ENCODE measurements around the gene PLEKHG4B. TPM values are rescaled to one million over a fixed set of nuclear protein-coding genes. Genes with fewer than 3 reads are reported as not detected.
A peak's percentile ranks its signal among the peaks of the same experiment; 100 is the strongest.

PLEKHG4B gene
- total RNA-seq, 1 donor from 2014 or later = 6.8 TPM

DNA sequence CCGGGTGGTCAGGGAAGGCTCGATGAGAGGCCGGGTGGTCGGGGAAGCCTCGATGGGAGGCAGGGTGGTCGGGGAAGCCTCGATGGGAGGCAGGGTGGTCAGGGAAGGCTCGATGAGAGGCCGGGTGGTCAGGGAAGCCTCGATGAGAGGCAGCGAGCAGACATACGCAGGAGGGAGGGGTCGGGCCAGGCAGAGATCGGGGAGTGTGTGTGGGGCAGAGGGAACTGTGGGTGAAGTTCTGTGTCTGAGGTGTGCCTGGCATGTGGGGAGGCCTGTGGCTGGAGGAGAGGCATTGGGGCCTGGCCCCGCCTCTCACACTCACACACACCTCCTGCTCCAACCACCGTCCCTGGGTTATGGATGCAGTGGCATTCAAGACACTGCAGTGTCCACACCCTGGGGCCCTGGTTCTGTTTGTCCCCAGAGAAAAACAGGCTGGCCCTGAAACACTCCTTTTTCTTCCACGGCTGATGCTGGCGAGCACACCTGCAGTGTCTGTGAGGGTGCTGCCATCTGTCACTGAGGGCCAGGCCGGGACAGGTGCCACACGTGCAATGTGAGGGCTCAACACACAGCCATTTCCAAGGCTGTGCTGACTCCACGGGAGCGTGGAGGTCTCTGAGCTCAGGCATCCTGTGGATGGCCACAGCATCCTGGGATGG is 6.5 kb upstream of the PLEKHG4B start:
- Mint-ChIP-seq H3K9me3 (ENCODE audit: unreplicated experiment) (no peaks in the 10 kb centered on the region), H3K4me1 (ENCODE audit: unreplicated experiment) (peaks cover 8% of the 10 kb centered on the region), H3K36me3 (ENCODE audit: low read depth, unreplicated experiment) (peaks cover 9% of the 10 kb centered on the region), H3K4me3 (ENCODE audit: unreplicated experiment) (peak overlapping the region; percentile 67), H3K27ac (ENCODE audit: unreplicated experiment) (no peak overlapping the region), H3K27me3 (ENCODE audit: unreplicated experiment) (peaks cover 4% of the 10 kb centered on the region)
- no peak for DNase-seq (ENCODE audit: low spot score)
- TF ChIP-seq, protein P1, sequence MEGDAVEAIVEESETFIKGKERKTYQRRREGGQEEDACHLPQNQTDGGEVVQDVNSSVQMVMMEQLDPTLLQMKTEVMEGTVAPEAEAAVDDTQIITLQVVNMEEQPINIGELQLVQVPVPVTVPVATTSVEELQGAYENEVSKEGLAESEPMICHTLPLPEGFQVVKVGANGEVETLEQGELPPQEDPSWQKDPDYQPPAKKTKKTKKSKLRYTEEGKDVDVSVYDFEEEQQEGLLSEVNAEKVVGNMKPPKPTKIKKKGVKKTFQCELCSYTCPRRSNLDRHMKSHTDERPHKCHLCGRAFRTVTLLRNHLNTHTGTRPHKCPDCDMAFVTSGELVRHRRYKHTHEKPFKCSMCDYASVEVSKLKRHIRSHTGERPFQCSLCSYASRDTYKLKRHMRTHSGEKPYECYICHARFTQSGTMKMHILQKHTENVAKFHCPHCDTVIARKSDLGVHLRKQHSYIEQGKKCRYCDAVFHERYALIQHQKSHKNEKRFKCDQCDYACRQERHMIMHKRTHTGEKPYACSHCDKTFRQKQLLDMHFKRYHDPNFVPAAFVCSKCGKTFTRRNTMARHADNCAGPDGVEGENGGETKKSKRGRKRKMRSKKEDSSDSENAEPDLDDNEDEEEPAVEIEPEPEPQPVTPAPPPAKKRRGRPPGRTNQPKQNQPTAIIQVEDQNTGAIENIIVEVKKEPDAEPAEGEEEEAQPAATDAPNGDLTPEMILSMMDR (IDR thresholded peaks at IDR 0.05; ENCODE audit: unreplicated experiment) = no peak

DNA sequence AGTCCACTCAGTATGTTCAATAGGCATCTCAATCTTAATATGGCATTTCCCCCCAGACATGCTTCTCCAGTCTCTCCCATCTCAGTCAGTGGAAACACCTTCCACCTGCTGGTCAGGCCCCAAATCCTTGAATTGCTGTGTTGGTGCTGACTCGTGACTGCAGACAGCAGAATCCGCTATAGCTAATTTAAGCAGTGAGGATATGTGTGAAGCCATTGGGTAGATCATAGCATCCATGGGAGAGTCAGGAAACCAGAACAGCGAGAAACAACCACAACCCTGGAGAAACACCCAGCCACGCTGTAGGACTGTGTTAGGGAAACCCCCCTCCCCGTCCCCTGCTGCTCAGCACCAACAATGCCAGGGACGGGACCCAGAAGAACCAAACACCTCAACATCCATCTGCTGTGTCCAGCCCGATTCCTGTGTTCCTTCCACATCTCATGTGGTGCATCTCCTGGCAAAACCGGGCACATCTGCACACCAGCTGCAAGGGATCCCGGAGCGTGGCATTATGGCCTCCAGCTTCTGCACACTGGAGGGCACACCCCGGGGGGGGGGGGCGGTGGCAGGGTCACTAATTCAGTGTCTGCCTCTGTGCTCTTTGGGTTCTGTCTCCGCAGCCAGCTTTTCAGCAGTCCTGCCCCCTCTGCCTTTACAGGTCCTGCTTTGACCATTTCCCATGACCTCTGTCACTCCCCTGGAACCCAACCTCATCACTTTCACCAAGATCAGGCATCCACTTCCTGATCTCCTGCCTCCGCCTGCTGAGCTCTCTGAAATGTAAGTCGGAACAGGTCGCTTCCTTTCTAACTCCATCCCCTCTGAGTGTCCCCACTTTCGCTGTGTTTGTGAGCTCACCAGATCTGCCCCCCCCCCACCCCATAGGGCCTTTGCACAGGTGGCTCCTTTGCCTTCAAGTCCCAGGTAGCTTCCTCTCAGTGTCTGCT is 2.4 kb upstream of the PLEKHG4B start:
- TF ChIP-seq, protein P1 (IDR thresholded peaks at IDR 0.05; ENCODE audit: unreplicated experiment) = no peak
- Mint-ChIP-seq H3K4me1 (ENCODE audit: unreplicated experiment) (peaks cover 2% of the 10 kb centered on the region), H3K27ac (ENCODE audit: unreplicated experiment) (no peak overlapping the region), H3K36me3 (ENCODE audit: low read depth, unreplicated experiment) (no peaks in the 10 kb centered on the region), H3K27me3 (ENCODE audit: unreplicated experiment) (peaks cover 3% of the 10 kb centered on the region), H3K9me3 (ENCODE audit: unreplicated experiment) (no peaks in the 10 kb centered on the region), H3K4me3 (ENCODE audit: unreplicated experiment) (no peak overlapping the region)
- no peak for DNase-seq (ENCODE audit: low spot score)

DNA sequence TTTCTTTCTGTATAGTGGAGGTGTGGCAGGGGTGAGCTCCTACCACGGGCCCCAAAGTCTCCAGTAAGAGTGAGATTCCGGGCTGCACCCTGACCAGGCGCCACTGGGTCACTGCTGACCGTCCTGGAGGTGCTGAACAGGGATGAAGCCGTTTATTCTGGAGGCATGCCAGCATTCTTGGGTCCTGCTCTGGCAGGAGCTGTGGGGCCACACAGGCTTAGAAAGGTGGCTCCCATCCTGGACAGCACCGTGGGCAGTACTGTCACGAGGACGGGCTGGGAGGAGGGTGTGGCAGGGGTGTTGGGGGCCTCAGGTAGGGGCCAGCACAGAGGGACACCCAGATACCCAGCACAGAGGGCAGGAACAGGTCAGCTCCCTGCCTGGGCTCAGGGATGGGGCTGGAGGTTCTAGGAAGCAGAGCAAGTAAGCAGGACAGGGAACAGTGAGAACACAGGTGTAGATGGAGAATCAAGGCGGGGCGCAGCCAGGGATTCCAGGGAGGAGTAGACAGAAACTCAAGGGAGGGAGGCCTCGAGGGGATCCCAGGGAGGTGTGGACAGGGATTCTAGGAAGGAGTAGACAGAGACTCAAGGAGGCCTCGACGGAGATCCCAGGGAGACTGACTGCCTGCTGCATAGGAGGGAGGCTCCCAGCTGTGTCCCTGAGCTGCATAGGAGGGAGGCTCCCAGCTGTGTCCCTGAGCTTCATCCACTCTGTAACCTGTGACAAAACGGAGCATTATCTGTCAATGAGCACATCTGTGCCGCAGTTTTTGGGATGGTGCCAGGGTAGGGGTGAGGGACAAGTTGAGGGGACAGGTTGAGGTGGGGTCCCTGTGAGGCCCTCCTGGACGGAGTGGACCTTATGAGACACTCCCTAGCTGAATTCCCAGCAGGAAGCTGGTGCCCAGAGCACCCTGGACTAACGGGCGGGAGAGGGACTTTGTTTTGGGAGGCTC is 1.1 kb upstream of the PLEKHG4B start:
- H3K9me3 Mint-ChIP-seq (ENCODE audit: unreplicated experiment) = no peaks in the 10 kb centered on the region
- peak overlapping the region; percentile 84 for H3K4me3 Mint-ChIP-seq (ENCODE audit: unreplicated experiment)
- no peak for DNase-seq (ENCODE audit: low spot score)
- TF ChIP-seq, protein P1 (IDR thresholded peaks at IDR 0.05; ENCODE audit: unreplicated experiment) = no peak
- peaks cover 3% of the 10 kb centered on the region for H3K27me3 Mint-ChIP-seq (ENCODE audit: unreplicated experiment)
- H3K27ac Mint-ChIP-seq (ENCODE audit: unreplicated experiment) = no peak overlapping the region
- H3K4me1 Mint-ChIP-seq (ENCODE audit: unreplicated experiment) = no peaks in the 10 kb centered on the region
- H3K36me3 Mint-ChIP-seq (ENCODE audit: low read depth, unreplicated experiment) = no peaks in the 10 kb centered on the region

DNA sequence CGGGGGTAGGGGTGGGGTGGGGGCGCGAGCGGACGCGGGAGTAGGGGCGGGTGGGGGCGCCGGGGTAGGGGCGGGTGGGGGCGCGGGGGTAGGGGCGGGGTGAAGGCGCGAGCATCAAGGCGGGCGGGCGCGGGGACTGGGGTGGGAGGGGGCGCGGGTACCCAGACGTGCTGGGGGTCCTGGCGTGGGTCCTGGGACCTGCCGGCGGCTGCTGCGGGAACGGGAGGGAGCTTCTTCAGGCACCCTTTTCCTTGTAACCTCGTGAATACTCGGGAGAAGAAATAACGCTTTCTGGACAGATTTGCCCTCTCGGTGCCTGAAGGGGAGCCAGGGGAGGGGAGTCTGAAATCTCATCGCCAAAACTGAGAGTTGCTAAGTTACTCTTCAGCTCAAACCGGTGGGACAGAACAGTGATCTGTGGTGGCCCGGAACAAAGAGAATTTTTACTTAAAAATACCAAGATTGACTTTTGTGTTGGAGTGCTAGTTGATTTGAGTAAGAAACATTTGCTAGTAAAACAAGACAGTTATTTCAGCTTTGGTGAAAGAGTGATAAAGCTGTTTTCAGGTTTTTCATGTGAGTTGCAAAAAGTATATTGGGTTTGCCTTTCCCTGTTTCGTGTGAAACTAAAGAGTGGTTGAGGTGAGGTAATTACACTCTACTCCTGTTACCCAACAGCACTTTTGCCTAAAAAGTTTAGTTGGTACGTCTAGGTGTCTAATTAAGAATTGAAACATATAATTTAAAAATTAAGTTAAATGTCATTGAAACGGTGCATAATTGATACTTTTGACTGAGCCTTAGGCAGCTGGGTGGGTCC is 643 bp downstream of the PLEKHG4B start:
- H3K27me3 Mint-ChIP-seq (ENCODE audit: unreplicated experiment) = peaks cover 3% of the 10 kb centered on the region
- H3K4me3 Mint-ChIP-seq (ENCODE audit: unreplicated experiment) = peak overlapping the region; percentile 86
- H3K27ac Mint-ChIP-seq (ENCODE audit: unreplicated experiment) = no peak overlapping the region
- no peaks in the 10 kb centered on the region for H3K36me3 Mint-ChIP-seq (ENCODE audit: low read depth, unreplicated experiment)
- peak; percentile 26 for DNase-seq (ENCODE audit: low spot score)
- TF ChIP-seq, protein P1 (IDR thresholded peaks at IDR 0.05; ENCODE audit: unreplicated experiment) = no peak
- H3K4me1 Mint-ChIP-seq (ENCODE audit: unreplicated experiment) = no peaks in the 10 kb centered on the region
- no peaks in the 10 kb centered on the region for H3K9me3 Mint-ChIP-seq (ENCODE audit: unreplicated experiment)
